ENCODE data around the gene TIRAP. TPM values are rescaled to one million over a fixed set of nuclear protein-coding genes. Genes with fewer than 3 reads are reported as not detected.
A peak's percentile ranks its signal among the peaks of the same experiment; 100 is the strongest.

TIRAP gene
- 10 to 100 TPM in 2 of 6 experiments, 1 to 10 TPM in 4; 8.0 to 12.1 (median 9.7) TPM for total RNA-seq
- long read RNA-seq, partial matches to known transcripts: 0 of 1 reads
- long read RNA-seq, other reads (novel, unspliced or antisense): 0 of 1 reads

GRCh38 chr11:126282736-126283591, at the start of gene TIRAP:
TIRAP (plus strand) TSS chr11:126283093; CDS start chr11:126290895, 7,802 bp downstream.
- Histone ChIP-seq H3K4me3 (peak within 1 kb of the TSS; percentile 73 to 87 (median 83)), H3K27ac (peak within 1 kb of the TSS; percentile 91 to 99 (median 93)), H3K9me3 (no peaks in the 10 kb centered on the region), H3K27me3 (no peaks in the 10 kb centered on the region), H3K36me3 (peaks cover 0 to 2% (median 0%) of the 10 kb centered on the region in 4 donors), H3K4me1 (peaks cover 0 to 31% (median 15%) of the 10 kb centered on the region in 4 donors)
- 0% methylated on average over 16 of the region's 82 CpGs for WGBS (ENCODE audit: insufficient coverage, low coverage, low lambda C conversion rate, missing lambda C conversion rate)
- intact Hi-C loops (cut with DNase I): no loop called here
- DNase-seq (peak; percentile 81 to 87 (median 86)), ATAC-seq (peak; percentile 75 to 89 (median 84))
- TF ChIP-seq CTCF (IDR thresholded peaks at IDR 0.05) (peak in 1 of 4 donors; percentile 55), POLR2A (IDR thresholded peaks at IDR 0.05) (peak; percentile 83)

GRCh38 chr11:126233391-126233790, 49.5 kb upstream of the TIRAP start:
- no peak for ATAC-seq
- WGBS (ENCODE audit: insufficient coverage, low coverage, low lambda C conversion rate, missing lambda C conversion rate): 91% methylated on average over 4 of the region's 4 CpGs
- Histone ChIP-seq H3K9me3 (no peaks in the 10 kb centered on the region), H3K4me1 (peaks cover 0 to 11% (median 0%) of the 10 kb centered on the region in 4 donors), H3K4me3 (no peak overlapping the region), H3K27me3 (no peaks in the 10 kb centered on the region), H3K36me3 (peaks cover 0 to 5% (median 0%) of the 10 kb centered on the region in 4 donors), H3K27ac (no peak overlapping the region)
- intact Hi-C loops (cut with DNase I): no loop called here
- no peak for DNase-seq
- TF ChIP-seq POLR2A (IDR thresholded peaks at IDR 0.05) (no peak), CTCF (IDR thresholded peaks at IDR 0.05) (no peak)

- Histone ChIP-seq H3K36me3 (peaks cover 0 to 12% (median 2%) of the 10 kb centered on the region in 4 donors), H3K27ac (no peak overlapping the region), H3K9me3 (no peaks in the 10 kb centered on the region), H3K27me3 (no peaks in the 10 kb centered on the region), H3K4me1 (no peaks in the 10 kb centered on the region), H3K4me3 (no peak overlapping the region)
- no peak for DNase-seq
- no peak for TF ChIP-seq CTCF (IDR thresholded peaks at IDR 0.05)
- no peak for TF ChIP-seq POLR2A (IDR thresholded peaks at IDR 0.05)
- ATAC-seq: peak in 3 of 4 donors; percentile 28 to 54 (median 48)
- 71% methylated on average over 2 of the region's 2 CpGs for WGBS (ENCODE audit: insufficient coverage, low coverage, low lambda C conversion rate, missing lambda C conversion rate)
- intact Hi-C loops (cut with DNase I): no loop called here
Observed at GRCh38 chr11:126246636-126247035, 36.3 kb upstream of the TIRAP start.

GRCh38 chr11:126253265-126253664, 29.6 kb upstream of the TIRAP start:
- Histone ChIP-seq H3K4me1 (no peaks in the 10 kb centered on the region), H3K4me3 (no peak overlapping the region), H3K27me3 (no peaks in the 10 kb centered on the region), H3K36me3 (peaks cover 0 to 3% (median 0%) of the 10 kb centered on the region in 4 donors), H3K9me3 (no peaks in the 10 kb centered on the region), H3K27ac (no peak overlapping the region)
- DNase-seq: no peak
- intact Hi-C loops (cut with DNase I): no loop called here
- WGBS (ENCODE audit: insufficient coverage, low coverage, low lambda C conversion rate, missing lambda C conversion rate): 78% methylated on average over 4 of the region's 4 CpGs
- no peak for TF ChIP-seq POLR2A (IDR thresholded peaks at IDR 0.05)
- TF ChIP-seq CTCF (IDR thresholded peaks at IDR 0.05): no peak
- no peak for ATAC-seq

All from right lobe of liver (tissue), 6 donors.